GM12872 (cell line): Measurements from ENCODE around the gene DIAPH3.

Source experiments
- CTCF ChIP-seq: IDR thresholded peaks from 3 replicates; pipeline ENCODE4 v1.5.1; 2011; ENCODE audit warnings: low read depth, mild to moderate bottlenecking, low read length, moderate library complexity; ENCODE audit not compliant: insufficient read depth

Gene DIAPH3

GRCh38 chr13:59638404-59638803 is 525.3 kb downstream of the DIAPH3 start:
- no peak for TF ChIP-seq CTCF

- TF ChIP-seq CTCF, result no peak
Observed at GRCh38 chr13:59635589-59635988, 528.1 kb downstream of the DIAPH3 start.

GRCh38 chr13:59633290-59633689 is 530.4 kb downstream of the DIAPH3 start:
- TF ChIP-seq CTCF, result no peak

- no peak for TF ChIP-seq CTCF
Observed at GRCh38 chr13:59631271-59631670, 532.5 kb downstream of the DIAPH3 start.

- no peak for TF ChIP-seq CTCF
Observed at GRCh38 chr13:59625111-59625510, 538.6 kb downstream of the DIAPH3 start.

GRCh38 chr13:59623206-59623915 is 540.4 kb downstream of the DIAPH3 start:
- TF ChIP-seq CTCF, result no peak

- no peak for TF ChIP-seq CTCF
Observed at GRCh38 chr13:59621773-59622172, 542.0 kb downstream of the DIAPH3 start.
